Lower lobe of right lung (tissue), 2 donors: Measurements from ENCODE around the gene BANF2. TPM values are rescaled to one million over a fixed set of nuclear protein-coding genes. Genes with fewer than 3 reads are reported as not detected.

Experiments used
- ATAC-seq, 2 donors: fragments of 200-7000 bp; cut with Tn5 transposase; one replicate each; pipeline ENCODE4 v1.9.1; 2020 to 2022; ENCODE audit warnings: mild to moderate bottlenecking in 2 of 2, moderate library complexity in 2 of 2
- DNase-seq: peaks from one replicate; pipeline ENCODE4 v3.0.0-alpha.2; 2020
- H3K27ac ChIP-seq: fragments of 200-600 bp; one replicate; pipeline ENCODE4 v1.8.0; 2022
- H3K27me3 ChIP-seq: fragments of 200-600 bp; one replicate; pipeline ENCODE4 v1.8.0; 2022; ENCODE audit warnings: low read depth
- H3K36me3 ChIP-seq: fragments of 200-600 bp; one replicate; pipeline ENCODE4 v1.8.0; 2022; ENCODE audit warnings: mild to moderate bottlenecking
- H3K4me1 ChIP-seq: fragments of 200-600 bp; one replicate; pipeline ENCODE4 v1.8.0; 2022
- H3K4me3 ChIP-seq: fragments of 200-600 bp; one replicate; pipeline ENCODE4 v1.8.0; 2022; ENCODE audit warnings: mild to moderate bottlenecking
- H3K9me3 ChIP-seq: fragments of 200-600 bp; one replicate; pipeline ENCODE4 v1.8.0; 2022
- intact Hi-C: fragments of 100-400 bp; cut with DNase I; formaldehyde crosslinking; loops from one replicate; pipeline ENCODE4 v1.11.0; 2022
- total RNA-seq: library from RNA; stranded (reverse); fragmentation: NEBNext Ultra II Directional; extraction: Animal tissue kit (Norgen Biotek cat#: 25700); gene quantifications from one replicate; pipeline ENCODE4 v1.2.1, GENCODE V29; 2021
- TF ChIP-seq, protein P1 (sequence below): fragments of 200-600 bp; IDR thresholded peaks from one replicate; pipeline ENCODE4 v1.8.0; 2022; ENCODE audit warnings: antibody characterized with exemption, mild to moderate bottlenecking
- donor health status: DM: no; HTN: yes; CAD: no; lungs with severe emphysema.

BANF2 gene
- total RNA-seq, 1 donor from 2014 or later, result not detected

DNA sequence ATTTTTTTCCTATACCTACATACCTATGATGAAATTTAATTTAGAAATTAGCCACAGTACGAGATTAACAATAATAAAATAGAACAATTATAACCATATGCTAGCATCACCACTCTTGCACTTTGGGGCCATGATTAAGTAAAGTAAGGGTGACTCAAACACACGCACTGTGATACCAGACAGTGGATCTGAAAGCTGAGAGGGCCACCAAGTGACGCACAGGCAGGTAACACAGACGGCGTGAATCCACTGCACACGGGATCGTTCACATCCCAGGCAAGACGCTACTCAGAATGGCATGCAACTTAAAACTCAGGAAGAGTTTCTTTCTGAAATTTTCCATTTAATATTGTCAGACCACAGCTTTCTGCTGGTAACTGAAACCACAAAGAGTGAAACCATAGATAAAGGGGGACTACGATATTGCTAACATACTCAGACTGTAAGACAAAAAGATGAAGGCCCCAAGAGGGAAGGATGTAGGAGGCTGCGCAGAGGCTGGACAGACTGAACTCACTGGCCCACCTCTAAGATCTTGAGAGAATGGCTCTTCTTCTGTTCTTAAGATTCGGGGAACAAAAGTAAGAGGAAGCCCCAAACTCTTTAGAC is 35.6 kb upstream of the BANF2 start:
- ATAC-seq, result no peak
- intact Hi-C loops, result no loop called here
- no peaks in the 10 kb centered on the region for H3K9me3 ChIP-seq
- H3K27me3 ChIP-seq, result no peaks in the 10 kb centered on the region
- TF ChIP-seq, protein P1, sequence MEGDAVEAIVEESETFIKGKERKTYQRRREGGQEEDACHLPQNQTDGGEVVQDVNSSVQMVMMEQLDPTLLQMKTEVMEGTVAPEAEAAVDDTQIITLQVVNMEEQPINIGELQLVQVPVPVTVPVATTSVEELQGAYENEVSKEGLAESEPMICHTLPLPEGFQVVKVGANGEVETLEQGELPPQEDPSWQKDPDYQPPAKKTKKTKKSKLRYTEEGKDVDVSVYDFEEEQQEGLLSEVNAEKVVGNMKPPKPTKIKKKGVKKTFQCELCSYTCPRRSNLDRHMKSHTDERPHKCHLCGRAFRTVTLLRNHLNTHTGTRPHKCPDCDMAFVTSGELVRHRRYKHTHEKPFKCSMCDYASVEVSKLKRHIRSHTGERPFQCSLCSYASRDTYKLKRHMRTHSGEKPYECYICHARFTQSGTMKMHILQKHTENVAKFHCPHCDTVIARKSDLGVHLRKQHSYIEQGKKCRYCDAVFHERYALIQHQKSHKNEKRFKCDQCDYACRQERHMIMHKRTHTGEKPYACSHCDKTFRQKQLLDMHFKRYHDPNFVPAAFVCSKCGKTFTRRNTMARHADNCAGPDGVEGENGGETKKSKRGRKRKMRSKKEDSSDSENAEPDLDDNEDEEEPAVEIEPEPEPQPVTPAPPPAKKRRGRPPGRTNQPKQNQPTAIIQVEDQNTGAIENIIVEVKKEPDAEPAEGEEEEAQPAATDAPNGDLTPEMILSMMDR, result no peak
- H3K4me3 ChIP-seq, result no peak overlapping the region
- DNase-seq, result no peak
- peaks cover 12% of the 10 kb centered on the region for H3K36me3 ChIP-seq
- peaks cover 29% of the 10 kb centered on the region for H3K4me1 ChIP-seq
- H3K27ac ChIP-seq, result no peak overlapping the region

DNA sequence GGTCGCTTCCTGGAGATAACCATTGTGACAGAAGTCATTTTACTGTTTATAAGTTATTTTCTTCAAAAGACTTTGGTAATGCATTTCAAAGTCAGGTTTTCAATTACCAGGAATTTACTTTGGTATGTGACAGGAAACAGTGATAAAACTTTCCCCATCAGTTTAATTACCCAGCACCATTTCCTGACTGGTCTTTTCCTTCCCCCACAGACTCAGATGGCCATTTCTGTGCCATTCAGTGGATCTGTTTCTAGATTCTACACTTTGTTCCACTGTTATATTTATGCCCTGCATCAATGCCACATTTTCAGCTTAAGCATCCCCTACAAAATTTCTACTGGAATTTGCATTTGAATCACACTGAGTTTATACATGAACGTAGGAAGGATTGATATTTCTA is 34.0 kb upstream of the BANF2 start:
- H3K27me3 ChIP-seq, result no peaks in the 10 kb centered on the region
- TF ChIP-seq, protein P1, result no peak
- H3K4me1 ChIP-seq, result peaks cover 34% of the 10 kb centered on the region
- no peak overlapping the region for H3K4me3 ChIP-seq
- DNase-seq, result no peak
- intact Hi-C loops, result no loop called here
- H3K36me3 ChIP-seq, result peaks cover 12% of the 10 kb centered on the region
- no peaks in the 10 kb centered on the region for H3K9me3 ChIP-seq
- no peak overlapping the region for H3K27ac ChIP-seq
- no peak for ATAC-seq

DNA sequence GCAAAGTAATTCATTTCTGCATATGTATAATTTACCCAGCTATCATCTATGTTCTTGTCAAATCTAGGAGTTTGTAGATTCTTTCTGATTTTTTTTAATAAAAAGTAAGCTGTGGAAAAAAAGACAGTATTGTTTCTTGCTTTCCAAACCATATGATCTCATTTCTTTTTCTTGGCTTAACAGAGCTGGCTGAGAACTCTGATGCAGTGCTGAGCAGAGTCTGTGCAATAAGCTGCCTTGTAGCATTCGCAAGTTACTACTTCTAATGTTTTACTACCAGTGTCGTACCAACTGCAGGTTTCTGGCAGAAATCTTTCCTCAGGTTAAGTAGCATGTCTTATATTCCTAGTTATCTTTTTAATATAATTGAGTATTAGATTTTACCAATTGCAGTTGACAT is 33.3 kb upstream of the BANF2 start:
- intact Hi-C loops, result no loop called here
- TF ChIP-seq, protein P1, result no peak
- Histone ChIP-seq H3K36me3 (peaks cover 12% of the 10 kb centered on the region), H3K9me3 (no peaks in the 10 kb centered on the region), H3K4me3 (no peak overlapping the region), H3K4me1 (peaks cover 38% of the 10 kb centered on the region), H3K27me3 (no peaks in the 10 kb centered on the region), H3K27ac (no peak overlapping the region)
- ATAC-seq, result no peak
- no peak for DNase-seq

DNA sequence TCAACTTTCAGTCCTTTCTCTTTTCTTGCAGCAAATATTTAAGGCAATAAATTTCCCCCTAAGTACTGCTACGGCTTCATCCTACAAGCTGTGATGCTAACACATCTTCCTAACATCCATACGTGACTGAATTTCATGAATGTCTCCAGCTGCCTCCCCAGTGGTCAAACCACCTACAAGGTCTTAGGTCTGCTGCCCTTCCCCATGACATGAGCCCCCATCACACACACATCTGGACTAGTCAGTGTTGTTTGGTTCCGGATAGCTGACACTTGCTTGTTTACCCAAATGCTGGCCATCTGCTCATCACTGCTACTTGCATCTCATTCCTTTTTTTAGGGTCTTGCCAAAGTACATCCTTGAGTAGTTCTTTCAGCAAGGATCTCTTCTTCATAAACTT is 32.3 kb upstream of the BANF2 start:
- no peak overlapping the region for H3K4me3 ChIP-seq
- peaks cover 43% of the 10 kb centered on the region for H3K4me1 ChIP-seq
- H3K36me3 ChIP-seq, result peaks cover 12% of the 10 kb centered on the region
- H3K9me3 ChIP-seq, result no peaks in the 10 kb centered on the region
- H3K27me3 ChIP-seq, result no peaks in the 10 kb centered on the region
- intact Hi-C loops, result no loop called here
- DNase-seq, result no peak
- ATAC-seq, result no peak
- TF ChIP-seq, protein P1, result no peak
- H3K27ac ChIP-seq, result no peak overlapping the region

DNA sequence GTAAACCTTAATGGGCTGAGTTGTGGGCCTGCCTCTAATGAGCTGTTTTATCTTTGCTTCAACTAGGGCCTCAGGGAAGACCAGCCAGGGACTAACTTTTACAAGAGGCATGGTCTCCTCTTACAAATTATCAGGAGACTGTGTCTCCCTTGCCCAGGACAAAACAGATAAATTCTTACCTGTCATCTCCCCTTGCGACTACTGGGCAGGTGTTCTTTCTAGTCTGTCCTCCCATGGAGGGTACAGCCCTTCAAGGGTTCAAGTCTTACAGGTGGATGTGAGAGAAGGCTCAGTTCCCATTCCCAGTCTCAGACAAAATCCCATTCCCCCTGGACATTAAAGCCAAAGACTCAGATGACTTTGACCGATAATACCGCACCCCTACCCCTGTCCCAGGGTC is 31.3 kb upstream of the BANF2 start:
- intact Hi-C loops, result no loop called here
- no peak overlapping the region for H3K27ac ChIP-seq
- H3K4me1 ChIP-seq, result peaks cover 48% of the 10 kb centered on the region
- no peak overlapping the region for H3K4me3 ChIP-seq
- peaks cover 22% of the 10 kb centered on the region for H3K36me3 ChIP-seq
- ATAC-seq, result no peak
- H3K9me3 ChIP-seq, result no peaks in the 10 kb centered on the region
- DNase-seq, result no peak
- H3K27me3 ChIP-seq, result no peaks in the 10 kb centered on the region
- TF ChIP-seq, protein P1, result no peak
